DOHH2 (cell line): Measurements from ENCODE around the gene FRK.

Experiments used
- EZH2phosphoT487 ChIP-seq: fragments of 200-600 bp; sonication (generic); IDR thresholded peaks from 2 replicates; pipeline ENCODE4 v1.6.1; 2017; ENCODE audit warnings: borderline replicate concordance, mild to moderate bottlenecking, antibody characterized with exemption, low read length, moderate library complexity, mixed read lengths
- TF ChIP-seq, protein P1 (sequence below): fragments of 200-600 bp; sonication (generic); IDR thresholded peaks from one replicate; pipeline ENCODE4 v1.5.1; 2014; ENCODE audit warnings: antibody characterized with exemption, mild to moderate bottlenecking, low read depth, low read length; ENCODE audit not compliant: poor library complexity, severe bottlenecking

DNA sequence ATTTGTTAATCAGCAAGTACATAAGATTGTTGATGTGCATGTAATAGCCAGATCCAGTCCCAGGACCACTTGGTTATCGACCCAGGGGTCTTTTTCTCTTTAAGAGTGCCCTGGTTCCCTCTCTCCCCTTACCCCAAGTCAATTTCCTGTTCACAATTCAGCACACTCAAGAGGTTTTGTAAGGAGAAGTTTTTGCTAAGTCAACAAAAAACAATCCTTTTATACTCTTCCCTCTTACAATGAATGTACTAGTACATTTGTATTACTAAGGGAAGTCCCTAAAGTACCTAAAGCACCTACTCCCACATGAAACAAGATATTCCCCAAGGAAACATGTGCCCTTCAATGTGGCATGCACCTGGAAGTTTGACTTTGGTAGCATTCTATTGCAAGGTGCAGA lies 38.3 kb upstream of the FRK start:
- TF ChIP-seq, protein P1, sequence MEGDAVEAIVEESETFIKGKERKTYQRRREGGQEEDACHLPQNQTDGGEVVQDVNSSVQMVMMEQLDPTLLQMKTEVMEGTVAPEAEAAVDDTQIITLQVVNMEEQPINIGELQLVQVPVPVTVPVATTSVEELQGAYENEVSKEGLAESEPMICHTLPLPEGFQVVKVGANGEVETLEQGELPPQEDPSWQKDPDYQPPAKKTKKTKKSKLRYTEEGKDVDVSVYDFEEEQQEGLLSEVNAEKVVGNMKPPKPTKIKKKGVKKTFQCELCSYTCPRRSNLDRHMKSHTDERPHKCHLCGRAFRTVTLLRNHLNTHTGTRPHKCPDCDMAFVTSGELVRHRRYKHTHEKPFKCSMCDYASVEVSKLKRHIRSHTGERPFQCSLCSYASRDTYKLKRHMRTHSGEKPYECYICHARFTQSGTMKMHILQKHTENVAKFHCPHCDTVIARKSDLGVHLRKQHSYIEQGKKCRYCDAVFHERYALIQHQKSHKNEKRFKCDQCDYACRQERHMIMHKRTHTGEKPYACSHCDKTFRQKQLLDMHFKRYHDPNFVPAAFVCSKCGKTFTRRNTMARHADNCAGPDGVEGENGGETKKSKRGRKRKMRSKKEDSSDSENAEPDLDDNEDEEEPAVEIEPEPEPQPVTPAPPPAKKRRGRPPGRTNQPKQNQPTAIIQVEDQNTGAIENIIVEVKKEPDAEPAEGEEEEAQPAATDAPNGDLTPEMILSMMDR, result no peak
- TF ChIP-seq EZH2phosphoT487, result no peak
